Measurements from ENCODE around the gene APOB. TPM values are rescaled to one million over a fixed set of nuclear protein-coding genes. Genes with fewer than 3 reads are reported as not detected.

Gene APOB
- total and polyA plus RNA-seq, 2 of the 13 experiments (the other 11 are each of a cell fraction or from before 2014, with no cell fraction given): 1,569 to 2,515 TPM

DNA sequence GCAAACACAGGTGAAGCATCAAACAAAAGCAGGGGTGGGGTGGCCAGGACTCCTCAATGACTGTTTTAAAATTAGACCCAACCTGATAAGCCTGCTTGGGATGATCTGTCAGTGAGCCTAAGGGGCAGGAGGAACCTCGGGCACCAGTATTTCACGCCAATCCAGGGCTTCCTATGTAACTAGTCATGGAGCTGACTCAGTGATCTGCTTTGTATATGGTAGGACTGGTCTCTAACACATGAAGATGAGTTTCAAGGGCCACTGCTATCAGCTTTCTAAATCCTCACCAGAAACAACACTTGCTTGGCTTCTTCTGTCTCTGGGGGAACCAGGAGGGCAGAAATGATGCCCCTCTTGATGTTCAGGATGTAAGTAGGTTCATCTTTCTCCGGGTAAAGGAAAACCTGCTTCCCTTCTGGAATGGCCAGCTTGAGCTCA lies 6.2 kb downstream of the APOB start (continued):
- TF ChIP-seq, protein P1, sequence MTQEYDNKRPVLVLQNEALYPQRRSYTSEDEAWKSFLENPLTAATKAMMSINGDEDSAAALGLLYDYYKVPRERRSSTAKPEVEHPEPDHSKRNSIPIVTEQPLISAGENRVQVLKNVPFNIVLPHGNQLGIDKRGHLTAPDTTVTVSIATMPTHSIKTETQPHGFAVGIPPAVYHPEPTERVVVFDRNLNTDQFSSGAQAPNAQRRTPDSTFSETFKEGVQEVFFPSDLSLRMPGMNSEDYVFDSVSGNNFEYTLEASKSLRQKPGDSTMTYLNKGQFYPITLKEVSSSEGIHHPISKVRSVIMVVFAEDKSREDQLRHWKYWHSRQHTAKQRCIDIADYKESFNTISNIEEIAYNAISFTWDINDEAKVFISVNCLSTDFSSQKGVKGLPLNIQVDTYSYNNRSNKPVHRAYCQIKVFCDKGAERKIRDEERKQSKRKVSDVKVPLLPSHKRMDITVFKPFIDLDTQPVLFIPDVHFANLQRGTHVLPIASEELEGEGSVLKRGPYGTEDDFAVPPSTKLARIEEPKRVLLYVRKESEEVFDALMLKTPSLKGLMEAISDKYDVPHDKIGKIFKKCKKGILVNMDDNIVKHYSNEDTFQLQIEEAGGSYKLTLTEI (CRISPR knock-in tag; conservative IDR thresholded peaks at IDR 0.05): no peak
- TF ChIP-seq ATF1 (CRISPR knock-in tag; IDR thresholded peaks at IDR 0.05) (0 out of 2 replicates have a peak, but pooled peaks have one; percentile 5), PRMT3 (CRISPR knock-in tag; IDR thresholded peaks at IDR 0.05; ENCODE audit: borderline replicate concordance, low read depth) (peak; percentile 14; the same call in 1 of the 2 replicates), ZNF431 (CRISPR knock-in tag; IDR thresholded peaks at IDR 0.05; ENCODE audit: borderline replicate concordance, low read depth) (no peak), AGO2 (optimal IDR thresholded peaks at IDR 0.05; ENCODE audit: low read depth, low read length) (peak; percentile 75), ZNF816 (CRISPR knock-in tag; IDR thresholded peaks at IDR 0.05; ENCODE audit: borderline replicate concordance) (no peak), ZNF354B (CRISPR knock-in tag; IDR thresholded peaks at IDR 0.05) (0 out of 2 replicates have a peak, but pooled peaks have one; percentile 44), REPIN1 (CRISPR knock-in tag; IDR thresholded peaks at IDR 0.05; ENCODE audit: borderline replicate concordance, low read depth) (peak; percentile 34; the same call in 1 of the 2 replicates), TGIF2 (CRISPR knock-in tag; IDR thresholded peaks at IDR 0.05) (peak; percentile 10; the same call in 1 of the 2 replicates), SNRNP70 (IDR thresholded peaks at IDR 0.05; ENCODE audit: low read depth, low read length) (peak; percentile 84; the same call in 1 of the 2 replicates), NFATC3 (CRISPR knock-in tag; IDR thresholded peaks at IDR 0.05) (no peak), PITX1 (CRISPR knock-in tag; IDR thresholded peaks at IDR 0.05) (no peak), POLR2A (IDR thresholded peaks at IDR 0.05; ENCODE audit: insufficient read depth in 1 of 2, low read depth in 2 of 2, low read length in 2 of 2) (peak in 1 of 2 experiments; percentile 90; a peak in 2 of 4 replicates)
- TF ChIP-seq, protein P2, sequence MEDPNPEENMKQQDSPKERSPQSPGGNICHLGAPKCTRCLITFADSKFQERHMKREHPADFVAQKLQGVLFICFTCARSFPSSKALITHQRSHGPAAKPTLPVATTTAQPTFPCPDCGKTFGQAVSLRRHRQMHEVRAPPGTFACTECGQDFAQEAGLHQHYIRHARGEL (CRISPR knock-in tag; IDR thresholded peaks at IDR 0.05): no peak
- TF ChIP-seq, protein P3, sequence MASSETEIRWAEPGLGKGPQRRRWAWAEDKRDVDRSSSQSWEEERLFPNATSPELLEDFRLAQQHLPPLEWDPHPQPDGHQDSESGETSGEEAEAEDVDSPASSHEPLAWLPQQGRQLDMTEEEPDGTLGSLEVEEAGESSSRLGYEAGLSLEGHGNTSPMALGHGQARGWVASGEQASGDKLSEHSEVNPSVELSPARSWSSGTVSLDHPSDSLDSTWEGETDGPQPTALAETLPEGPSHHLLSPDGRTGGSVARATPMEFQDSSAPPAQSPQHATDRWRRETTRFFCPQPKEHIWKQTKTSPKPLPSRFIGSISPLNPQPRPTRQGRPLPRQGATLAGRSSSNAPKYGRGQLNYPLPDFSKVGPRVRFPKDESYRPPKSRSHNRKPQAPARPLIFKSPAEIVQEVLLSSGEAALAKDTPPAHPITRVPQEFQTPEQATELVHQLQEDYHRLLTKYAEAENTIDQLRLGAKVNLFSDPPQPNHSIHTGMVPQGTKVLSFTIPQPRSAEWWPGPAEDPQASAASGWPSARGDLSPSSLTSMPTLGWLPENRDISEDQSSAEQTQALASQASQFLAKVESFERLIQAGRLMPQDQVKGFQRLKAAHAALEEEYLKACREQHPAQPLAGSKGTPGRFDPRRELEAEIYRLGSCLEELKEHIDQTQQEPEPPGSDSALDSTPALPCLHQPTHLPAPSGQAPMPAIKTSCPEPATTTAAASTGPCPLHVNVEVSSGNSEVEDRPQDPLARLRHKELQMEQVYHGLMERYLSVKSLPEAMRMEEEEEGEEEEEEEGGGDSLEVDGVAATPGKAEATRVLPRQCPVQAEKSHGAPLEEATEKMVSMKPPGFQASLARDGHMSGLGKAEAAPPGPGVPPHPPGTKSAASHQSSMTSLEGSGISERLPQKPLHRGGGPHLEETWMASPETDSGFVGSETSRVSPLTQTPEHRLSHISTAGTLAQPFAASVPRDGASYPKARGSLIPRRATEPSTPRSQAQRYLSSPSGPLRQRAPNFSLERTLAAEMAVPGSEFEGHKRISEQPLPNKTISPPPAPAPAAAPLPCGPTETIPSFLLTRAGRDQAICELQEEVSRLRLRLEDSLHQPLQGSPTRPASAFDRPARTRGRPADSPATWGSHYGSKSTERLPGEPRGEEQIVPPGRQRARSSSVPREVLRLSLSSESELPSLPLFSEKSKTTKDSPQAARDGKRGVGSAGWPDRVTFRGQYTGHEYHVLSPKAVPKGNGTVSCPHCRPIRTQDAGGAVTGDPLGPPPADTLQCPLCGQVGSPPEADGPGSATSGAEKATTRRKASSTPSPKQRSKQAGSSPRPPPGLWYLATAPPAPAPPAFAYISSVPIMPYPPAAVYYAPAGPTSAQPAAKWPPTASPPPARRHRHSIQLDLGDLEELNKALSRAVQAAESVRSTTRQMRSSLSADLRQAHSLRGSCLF (CRISPR knock-in tag; IDR thresholded peaks at IDR 0.05; ENCODE audit: borderline replicate concordance): no peak
- TF ChIP-seq, protein P4, sequence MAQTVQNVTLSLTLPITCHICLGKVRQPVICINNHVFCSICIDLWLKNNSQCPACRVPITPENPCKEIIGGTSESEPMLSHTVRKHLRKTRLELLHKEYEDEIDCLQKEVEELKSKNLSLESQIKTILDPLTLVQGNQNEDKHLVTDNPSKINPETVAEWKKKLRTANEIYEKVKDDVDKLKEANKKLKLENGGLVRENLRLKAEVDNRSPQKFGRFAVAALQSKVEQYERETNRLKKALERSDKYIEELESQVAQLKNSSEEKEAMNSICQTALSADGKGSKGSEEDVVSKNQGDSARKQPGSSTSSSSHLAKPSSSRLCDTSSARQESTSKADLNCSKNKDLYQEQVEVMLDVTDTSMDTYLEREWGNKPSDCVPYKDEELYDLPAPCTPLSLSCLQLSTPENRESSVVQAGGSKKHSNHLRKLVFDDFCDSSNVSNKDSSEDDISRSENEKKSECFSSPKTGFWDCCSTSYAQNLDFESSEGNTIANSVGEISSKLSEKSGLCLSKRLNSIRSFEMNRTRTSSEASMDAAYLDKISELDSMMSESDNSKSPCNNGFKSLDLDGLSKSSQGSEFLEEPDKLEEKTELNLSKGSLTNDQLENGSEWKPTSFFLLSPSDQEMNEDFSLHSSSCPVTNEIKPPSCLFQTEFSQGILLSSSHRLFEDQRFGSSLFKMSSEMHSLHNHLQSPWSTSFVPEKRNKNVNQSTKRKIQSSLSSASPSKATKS (CRISPR knock-in tag; IDR thresholded peaks at IDR 0.05): no peak
- TF ChIP-seq, protein P5, sequence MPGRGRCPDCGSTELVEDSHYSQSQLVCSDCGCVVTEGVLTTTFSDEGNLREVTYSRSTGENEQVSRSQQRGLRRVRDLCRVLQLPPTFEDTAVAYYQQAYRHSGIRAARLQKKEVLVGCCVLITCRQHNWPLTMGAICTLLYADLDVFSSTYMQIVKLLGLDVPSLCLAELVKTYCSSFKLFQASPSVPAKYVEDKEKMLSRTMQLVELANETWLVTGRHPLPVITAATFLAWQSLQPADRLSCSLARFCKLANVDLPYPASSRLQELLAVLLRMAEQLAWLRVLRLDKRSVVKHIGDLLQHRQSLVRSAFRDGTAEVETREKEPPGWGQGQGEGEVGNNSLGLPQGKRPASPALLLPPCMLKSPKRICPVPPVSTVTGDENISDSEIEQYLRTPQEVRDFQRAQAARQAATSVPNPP (CRISPR knock-in tag; IDR thresholded peaks at IDR 0.05): peak; percentile 80; the same call in 1 of the 2 replicates
- TF ChIP-seq, protein P6, sequence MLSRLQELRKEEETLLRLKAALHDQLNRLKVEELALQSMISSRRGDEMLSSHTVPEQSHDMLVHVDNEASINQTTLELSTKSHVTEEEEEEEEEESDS (CRISPR knock-in tag; IDR thresholded peaks at IDR 0.05; ENCODE audit: borderline replicate concordance): no peak
- TF ChIP-seq, protein P7, sequence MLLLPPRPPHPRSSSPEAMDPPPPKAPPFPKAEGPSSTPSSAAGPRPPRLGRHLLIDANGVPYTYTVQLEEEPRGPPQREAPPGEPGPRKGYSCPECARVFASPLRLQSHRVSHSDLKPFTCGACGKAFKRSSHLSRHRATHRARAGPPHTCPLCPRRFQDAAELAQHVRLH (CRISPR knock-in tag; IDR thresholded peaks at IDR 0.05; ENCODE audit: borderline replicate concordance, low read depth): peak; percentile 38; the same call in 1 of the 2 replicates

All from HepG2 (cell line).